DND-41 (cell line): ENCODE measurements around the gene TTLL12.

Source experiments
- CTCF ChIP-seq: IDR thresholded peaks from 2 replicates; pipeline ENCODE4 v1.5.1; 2012; ENCODE audit warnings: borderline replicate concordance, low read length, moderate library complexity, mild to moderate bottlenecking; ENCODE audit not compliant: poor library complexity, severe bottlenecking; ENCODE audit errors: extremely low read depth
- EZH2 ChIP-seq: IDR thresholded peaks from 3 replicates; pipeline ENCODE4 v1.6.1; 2012; ENCODE audit warnings: borderline replicate concordance, low read depth, mild to moderate bottlenecking, moderate library complexity, low read length, inconsistent platforms; ENCODE audit not compliant: severe bottlenecking

GRCh38 chr22:43213051-43213450 lies 26.1 kb upstream of the TTLL12 start:
- TF ChIP-seq CTCF = no peak
- TF ChIP-seq EZH2 = no peak
